Fibroblast of peridontal ligament (primary cell): ENCODE results near the gene CRYZ.
"Not testable (repeated sequence)": the region's sequence is repeated elsewhere in the genome, so short reads cannot be mapped to it uniquely, and the experiment has no call there.

ENCODE experiments used
- DNase-seq: peaks from one replicate; pipeline ENCODE4 v3.0.0-alpha.2; 2010; ENCODE audit errors: extremely low read depth

The CRYZ gene, protein sequence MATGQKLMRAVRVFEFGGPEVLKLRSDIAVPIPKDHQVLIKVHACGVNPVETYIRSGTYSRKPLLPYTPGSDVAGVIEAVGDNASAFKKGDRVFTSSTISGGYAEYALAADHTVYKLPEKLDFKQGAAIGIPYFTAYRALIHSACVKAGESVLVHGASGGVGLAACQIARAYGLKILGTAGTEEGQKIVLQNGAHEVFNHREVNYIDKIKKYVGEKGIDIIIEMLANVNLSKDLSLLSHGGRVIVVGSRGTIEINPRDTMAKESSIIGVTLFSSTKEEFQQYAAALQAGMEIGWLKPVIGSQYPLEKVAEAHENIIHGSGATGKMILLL

GRCh38 chr1:74732960-74733603 lies at the start of gene CRYZ, which contains the start of gene TYW3:
Gene CRYZ (minus strand): TSS chr1:74733050. CDS start chr1:74724821, 8,229 bp downstream.
Gene TYW3 (plus strand): TSS chr1:74733152. CDS start chr1:74733245, 93 bp downstream.
- peak; percentile 92 for DNase-seq

GRCh38 chr1:74780594-74780993 lies 47.7 kb upstream of the CRYZ start:
- DNase-seq: no peak

GRCh38 chr1:74779750-74780149 lies 46.9 kb upstream of the CRYZ start:
- no peak for DNase-seq

GRCh38 chr1:74777525-74777924 lies 44.7 kb upstream of the CRYZ start:
- DNase-seq: no peak

- DNase-seq: peak; percentile 76
Measured at GRCh38 chr1:74775735-74776134, 42.9 kb upstream of the CRYZ start.

- peak; percentile 69 for DNase-seq
Measured at GRCh38 chr1:74773582-74773981, 40.7 kb upstream of the CRYZ start.

GRCh38 chr1:74772945-74773344 lies 40.1 kb upstream of the CRYZ start:
- DNase-seq: peak; percentile 89

GRCh38 chr1:74771913-74772515 lies 39.2 kb upstream of the CRYZ start:
- peak; percentile 90 for DNase-seq

DNA sequence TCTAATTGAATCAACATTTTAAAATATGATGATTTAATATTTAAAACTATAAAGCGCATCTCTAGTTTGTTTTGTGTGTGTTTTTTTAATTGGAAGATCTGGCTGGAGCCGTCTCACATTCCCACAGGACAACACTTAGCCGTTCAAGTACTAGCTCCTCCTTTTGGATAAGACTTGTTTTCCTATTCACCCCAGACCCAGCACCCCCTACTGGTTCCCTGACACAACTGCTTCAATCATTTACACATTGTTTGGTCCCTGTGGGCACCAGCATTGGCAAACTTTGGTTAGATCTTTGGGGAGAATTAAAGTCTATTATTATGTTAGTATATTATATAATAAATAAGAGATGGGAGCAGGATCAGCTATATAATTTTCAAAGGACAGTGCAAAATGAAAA lies 34.6 kb upstream of the CRYZ start:
- DNase-seq: no peak

- DNase-seq: peak; percentile 20
Measured at GRCh38 chr1:74766579-74766978, 33.7 kb upstream of the CRYZ start.

GRCh38 chr1:74763807-74764206 lies 31.0 kb upstream of the CRYZ start:
- DNase-seq: no peak

GRCh38 chr1:74756650-74757049 lies 23.8 kb upstream of the CRYZ start:
- DNase-seq: not testable (repeated sequence)

- no peak for DNase-seq
Measured at GRCh38 chr1:74755475-74755874, 22.6 kb upstream of the CRYZ start.

GRCh38 chr1:74753104-74753503 lies 20.3 kb upstream of the CRYZ start:
- no peak for DNase-seq

DNA sequence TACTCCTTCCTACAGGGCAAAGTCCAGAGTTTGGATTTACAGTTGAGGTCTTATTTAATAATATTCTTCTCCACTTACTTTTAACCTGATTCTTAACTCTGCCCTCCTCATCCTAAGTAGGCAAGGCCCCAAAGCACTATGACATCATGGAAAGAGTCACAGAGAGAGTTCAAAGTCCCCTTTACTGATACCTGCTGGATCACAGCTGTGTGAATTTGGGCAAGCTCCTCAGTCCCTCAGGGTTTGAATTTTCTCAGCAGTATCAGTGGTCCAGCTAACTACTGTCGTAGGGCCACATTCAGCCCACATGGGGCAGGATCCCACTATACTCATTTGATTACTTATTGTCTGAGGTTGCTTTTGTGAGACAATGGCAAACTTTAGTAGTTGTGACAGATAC lies 16.1 kb upstream of the CRYZ start:
- DNase-seq: no peak

- not testable (repeated sequence) for DNase-seq
Measured at GRCh38 chr1:74745247-74745646, 12.4 kb upstream of the CRYZ start.

DNA sequence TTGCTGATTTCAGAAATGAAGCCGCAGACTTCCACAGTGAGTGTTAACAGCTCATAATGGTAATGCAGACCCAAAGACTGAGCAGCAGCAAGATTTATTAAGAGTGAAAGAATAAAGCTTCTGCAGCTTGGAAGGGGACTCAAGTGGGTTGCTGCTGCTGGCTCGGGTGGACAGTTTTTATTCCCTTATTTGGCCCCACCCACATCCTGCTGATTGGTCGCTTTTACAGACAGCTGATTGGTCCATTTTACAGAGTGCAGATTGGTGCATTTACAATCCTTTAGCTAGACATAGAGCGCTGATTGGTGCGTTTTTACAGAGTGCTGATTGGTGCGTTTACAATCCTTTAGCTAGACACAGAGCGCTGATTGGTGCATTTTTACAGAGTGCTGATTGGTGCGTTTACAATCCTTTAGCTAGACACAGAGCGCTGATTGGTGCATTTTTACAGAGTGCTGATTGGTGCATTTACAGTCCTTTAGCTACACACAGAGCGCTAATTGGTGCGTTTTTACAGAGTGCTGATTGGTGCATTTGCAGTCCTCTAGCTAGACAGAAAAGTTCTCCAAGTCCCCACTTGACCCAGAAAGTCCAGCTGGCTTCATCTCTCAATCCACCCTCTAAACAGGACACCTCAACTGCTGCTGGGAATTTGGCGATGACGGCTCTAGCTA lies 7.6 kb upstream of the CRYZ start:
- not testable (repeated sequence) for DNase-seq

DNA sequence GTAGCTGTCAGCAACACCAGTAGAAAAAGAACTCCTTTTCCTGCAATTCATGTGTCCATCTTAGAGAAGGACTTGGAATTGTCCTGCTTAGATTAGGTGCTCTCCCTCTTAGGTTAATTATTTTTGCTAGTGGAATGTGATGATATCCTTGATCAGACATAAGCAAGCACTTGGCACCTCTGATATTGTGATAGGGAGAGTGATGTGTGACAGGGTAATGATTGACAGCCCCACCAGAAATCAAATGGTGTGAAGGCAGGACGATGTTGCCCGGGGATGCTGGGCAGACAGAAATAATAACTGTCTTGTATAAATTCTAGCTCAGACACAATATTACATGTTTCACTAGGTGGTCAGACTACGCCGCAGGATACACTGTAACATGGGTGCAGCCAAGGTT lies 4.5 kb upstream of the CRYZ start:
- DNase-seq: no peak

DNA sequence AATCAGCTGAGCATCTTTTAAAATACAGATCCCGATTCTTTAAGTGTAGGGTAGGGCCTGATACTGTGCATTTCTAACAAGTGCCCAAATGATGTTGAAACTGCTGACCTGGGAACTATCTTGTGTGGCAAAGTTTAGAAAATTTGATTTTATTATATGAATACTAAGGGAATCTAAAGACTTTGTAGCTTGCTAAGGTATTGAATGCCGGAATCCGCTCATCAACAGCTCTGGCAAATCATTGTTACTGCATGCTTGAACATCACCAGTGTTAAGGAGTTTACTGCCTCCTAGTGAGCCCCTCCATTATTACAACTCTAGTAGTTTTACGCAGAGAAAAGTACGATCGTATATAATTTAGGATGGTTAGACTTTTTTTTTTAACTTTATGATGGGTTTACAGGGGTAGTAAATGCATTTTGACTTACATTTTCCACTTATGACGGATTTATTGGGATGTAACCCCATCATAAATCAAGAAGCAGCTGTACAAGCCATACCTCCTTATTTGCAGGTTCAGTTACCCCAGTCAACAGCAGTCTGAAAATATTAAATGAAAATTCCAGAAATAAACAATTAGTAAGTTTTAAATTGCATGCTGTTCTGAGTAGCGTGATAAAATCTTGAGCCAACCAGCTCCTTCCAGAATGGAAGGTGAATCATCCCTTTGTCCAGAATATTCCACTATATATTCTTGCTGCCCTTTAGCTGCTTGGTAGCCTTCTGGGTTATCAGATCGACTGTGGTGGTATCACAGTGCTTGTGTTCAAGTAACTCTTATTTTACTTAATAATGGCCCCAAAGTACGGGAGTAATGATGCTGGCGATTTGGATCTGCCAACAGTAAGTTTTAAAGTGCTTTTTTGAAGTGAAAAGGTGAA lies 994 bp upstream of the CRYZ start:
- DNase-seq: peak; percentile 80

GRCh38 chr1:74732071-74732946 lies 541 bp downstream of the CRYZ start:
- DNase-seq: not testable (repeated sequence)
